Hematopoietic multipotent progenitor cell treated with erythropoietin and hydrocortisone succinate and interleukin-3 and kit ligand, for 4 days (in vitro differentiated cells): ENCODE data around the gene OR5AU1.

ENCODE experiments used
- DNase-seq: peaks from one replicate; pipeline ENCODE4 v3.0.0-alpha.2; 2015

Gene OR5AU1

DNA sequence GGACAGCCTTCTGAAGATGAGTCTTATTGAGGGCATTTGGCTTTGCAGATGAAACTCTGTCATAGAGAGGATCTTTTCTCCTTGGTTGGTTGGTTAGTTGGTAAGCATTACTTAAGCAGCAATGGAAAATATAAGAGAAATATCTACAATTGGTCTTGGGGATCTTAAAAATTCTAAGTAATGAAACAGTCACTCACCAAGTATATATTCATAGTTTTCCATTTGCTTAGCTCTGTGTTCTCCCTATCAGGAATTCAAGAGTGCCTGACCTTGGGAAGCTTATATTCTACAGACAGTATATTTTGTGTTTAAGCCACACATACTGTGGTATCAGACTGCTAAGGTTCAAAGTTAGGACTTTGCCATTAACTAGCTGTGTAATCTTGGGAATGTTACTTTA lies at the start of gene OR5AU1:
TSS of gene OR5AU1 (minus strand) at position 101 of the 400 bp plus-strand sequence. CDS start 191 bp downstream, outside the sequence.
- DNase-seq, result no peak

DNA sequence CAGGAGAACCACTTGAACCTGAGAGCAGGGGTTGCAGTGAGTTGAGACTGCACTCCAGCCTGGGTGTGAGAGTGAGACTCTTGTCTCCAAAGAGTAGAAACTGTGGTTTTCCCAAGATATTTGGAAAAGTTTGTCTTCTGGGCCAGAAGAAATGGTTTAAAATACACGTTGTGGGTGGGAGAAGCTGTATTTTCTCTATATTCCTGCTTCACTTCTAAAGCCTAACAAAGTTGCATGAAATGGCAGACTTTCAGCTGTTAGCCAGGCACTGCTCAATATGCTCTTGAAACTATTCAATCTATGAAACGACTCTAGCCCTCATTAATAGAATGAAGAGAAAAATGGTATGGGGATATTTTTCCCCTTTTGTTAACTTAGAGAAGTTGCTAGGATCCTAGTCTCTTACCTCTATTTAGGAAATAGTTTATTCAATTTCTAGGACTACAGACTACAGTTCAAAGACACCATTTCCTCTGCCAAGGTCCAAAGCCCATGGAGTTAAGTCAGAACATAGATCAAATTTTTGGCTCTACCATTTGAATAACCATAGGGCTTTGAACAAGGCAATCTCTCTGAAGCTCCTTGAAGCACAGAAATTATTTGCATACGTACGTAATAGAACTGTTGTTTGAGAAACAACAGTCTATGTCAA lies 49.3 kb upstream of the OR5AU1 start:
- DNase-seq, result no peak

DNA sequence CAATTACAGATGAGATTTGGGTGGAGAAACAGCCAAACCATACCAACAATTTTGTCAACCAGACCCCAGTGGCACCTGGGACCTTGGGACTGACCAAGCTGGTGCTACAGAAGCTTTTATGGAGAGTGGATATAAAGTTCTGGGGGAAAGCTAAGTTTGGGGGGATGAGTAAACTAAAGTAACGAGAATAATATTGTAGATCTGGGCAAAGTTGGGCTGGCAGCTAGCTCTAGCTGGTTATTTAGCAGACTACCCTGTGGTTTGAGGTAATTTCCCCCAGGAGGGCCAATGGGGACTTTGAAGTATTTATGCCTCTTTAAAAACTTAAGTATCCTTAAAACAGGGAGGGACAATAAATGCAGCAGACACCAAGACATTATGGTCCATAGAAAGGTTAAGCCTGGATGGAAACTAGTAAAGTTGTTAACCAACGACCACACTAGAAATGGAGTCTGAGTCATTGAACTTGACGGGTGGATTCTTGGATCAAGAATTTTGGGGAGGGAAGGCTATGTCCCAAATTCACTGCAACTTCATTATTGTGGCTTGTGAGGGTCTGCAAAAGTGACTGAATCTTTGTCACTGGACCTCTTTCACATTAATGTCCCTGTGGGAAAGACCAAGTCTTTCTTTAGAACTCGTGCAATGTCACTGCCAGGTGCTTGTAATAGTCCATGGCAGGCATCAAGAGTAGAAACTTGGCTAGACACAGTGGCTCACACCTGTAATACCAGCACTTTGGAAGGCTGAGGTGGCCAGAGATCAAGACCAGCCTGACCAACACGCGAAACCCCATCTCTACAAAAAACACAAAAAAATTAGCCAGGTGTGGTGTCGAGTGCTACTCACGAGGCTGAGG lies 48.5 kb upstream of the OR5AU1 start:
- DNase-seq, result no peak

DNA sequence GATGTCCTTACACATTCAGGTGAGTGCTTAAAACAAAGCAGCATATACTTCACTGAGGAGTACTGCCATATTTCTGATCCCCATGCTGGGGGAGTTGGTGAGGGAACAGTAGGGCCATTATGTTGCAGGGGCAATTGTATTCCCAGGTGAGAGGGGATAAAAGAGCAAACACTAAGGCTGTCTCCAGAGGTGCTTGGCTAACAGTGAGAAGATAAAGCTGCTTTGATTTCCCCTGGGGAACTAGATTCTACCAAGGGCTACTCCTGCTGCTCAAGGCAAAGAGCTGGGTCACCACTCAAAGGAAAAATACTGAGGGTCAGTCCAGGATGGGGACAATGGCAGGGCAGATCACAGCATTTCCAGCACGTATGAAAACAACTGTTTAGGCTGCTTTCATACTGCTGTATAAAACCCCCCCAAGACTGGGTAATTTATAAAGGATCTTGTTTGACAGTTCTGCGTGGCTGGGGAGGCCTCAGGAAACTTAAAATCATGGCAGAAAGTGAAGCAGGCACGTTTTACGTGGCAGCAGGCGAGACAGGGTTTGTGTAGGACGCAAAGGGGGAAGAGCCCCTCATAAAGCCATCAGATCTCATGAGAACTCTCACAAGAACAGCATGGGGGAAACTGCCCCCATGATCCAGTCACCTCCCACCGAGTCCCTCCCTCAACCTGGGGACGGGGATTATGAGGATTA lies 47.8 kb upstream of the OR5AU1 start:
- no peak for DNase-seq

- DNase-seq, result no peak
Measured at GRCh38 chr14:21202463-21203358, 46.8 kb upstream of the OR5AU1 start.

DNA sequence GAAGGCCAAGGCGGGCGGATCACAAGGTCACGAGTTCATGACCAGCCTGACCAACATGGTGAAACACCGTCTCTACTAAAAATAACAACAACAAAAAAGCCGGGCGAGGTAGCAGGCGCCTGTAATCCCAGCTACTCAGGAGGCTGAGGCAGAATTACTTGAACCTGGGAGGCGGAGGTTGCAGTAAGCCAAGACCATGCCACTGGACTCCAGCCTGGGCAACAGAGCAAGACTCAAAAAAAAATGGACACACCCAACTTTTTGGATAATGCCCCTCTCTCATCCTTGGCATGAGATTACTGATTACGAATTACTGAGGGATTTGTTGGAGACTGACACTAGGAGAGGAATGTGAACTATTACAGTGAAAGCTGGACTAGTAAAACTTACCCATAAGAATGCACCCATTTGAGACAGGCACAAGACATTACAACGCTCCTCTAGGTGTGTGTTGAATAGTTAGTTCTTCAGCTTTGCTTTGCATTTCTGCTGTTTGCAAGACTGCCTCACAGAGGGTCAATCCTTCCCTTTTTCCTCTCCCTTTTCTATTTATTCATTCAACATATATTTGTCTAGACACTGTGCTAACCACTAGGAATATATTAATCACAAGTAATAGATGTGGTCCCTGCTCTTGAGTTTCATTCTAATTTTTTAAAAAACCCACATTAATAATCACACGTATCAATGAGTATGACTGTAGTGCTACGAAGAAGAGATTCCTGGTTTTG lies 46.0 kb upstream of the OR5AU1 start:
- no peak for DNase-seq

DNA sequence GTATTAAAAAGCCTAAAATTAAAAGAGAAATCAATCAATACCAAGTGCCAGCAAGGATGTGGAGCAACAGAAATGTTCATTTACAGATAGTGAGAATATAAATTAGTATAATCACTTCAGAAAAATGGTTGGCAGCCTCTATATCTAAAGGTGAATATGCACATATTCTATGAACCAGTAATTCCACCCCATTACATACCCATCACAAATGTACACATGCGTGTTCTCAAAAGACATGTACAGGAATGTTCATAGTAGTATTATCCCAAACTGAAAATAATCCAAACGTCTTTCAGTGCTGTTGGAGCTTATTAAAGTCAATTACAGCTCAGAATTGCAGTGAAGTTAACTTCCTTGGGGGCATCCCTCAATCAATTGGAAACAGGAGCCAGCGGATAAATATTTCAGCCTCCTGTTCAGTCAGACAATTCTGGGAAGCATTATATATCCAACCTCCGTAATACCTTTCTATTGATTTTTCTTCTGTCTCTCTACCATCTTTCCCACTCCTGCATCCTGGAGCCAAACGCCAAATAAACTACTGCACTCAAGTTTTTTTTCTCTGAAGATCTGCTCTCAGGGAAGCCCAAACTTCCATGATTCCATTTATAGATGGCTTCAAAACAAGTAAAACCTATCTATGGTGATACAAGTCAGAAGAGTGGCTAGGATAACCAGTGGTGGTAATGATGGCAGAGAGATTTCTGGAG lies 45.0 kb upstream of the OR5AU1 start:
- DNase-seq, result no peak

DNA sequence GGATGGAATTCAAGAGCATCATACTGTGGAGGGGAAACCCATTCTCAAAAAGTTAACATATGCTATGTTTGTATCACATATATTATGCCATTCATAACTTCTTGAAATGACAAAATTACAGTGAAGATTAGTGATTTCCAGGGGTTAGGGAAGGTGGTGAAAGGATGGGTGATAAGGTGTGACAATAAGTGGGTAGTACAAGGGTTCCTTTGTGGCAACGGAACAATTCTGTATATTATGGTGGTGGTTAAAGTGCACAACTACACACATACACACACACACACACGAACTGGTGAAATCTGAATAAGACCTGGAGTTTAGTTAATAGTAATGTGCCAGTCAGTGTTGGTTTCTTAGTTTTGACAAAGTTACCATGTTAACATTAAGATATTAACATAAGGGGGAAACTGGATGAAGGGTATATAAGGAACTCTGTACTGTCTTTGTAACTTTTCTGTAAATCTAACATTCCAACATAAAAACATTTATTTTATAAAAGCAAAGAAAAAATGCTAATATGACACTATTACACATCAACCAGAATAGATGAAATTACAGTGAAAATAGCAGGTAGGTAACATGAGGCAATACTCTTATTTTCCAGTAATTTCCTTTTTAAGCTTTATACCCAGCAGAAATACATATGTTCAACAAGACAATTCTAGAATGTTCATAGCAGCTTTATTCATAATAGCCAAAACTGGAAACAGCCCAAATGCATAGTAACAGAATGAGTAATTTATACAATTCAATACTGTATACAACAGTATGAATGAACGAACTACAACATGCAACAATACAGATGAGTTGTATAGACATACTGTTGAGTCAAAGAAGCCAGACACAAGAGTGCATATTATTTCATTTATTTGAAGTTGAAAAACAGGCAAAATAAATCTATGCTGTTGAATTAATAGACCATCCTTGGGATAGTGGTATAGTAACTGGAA lies 44.0 kb upstream of the OR5AU1 start:
- no peak for DNase-seq

DNA sequence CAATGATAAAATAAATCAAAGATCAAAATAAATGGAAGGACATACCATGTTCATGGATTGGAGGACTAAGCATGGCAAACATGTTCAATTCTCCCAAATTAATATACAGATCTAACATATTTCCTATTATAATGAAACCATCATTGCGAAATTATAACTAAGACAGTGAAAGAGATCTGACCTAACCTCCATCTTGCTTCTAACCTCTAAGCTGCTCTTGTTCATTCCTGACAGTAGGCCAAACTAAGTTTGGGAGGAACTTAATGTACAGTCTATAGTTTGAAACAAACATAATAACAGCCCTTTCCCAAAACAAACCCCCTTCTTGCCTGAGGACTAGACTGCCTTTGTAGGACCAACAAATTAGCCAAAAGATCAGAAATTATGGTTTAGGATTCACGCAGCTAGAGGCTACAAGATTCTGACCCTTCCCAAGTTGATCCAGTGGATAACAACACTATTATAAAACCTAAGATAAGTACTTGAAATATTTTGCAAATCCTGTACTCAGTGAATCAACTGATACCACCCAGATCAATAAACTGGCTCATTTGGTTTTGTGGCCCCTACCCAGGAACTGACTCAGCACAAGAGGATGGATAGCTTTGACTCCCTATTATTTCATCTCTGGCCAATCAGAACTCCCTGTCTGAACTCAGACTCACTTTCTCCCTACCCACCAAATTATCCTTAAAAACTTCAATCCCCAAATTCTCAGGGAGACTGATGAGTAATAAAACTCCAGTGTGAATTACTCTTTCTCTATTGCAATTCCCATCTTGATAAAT lies 41.7 kb upstream of the OR5AU1 start:
- DNase-seq, result no peak

GRCh38 chr14:21194597-21194996 lies 38.7 kb upstream of the OR5AU1 start:
- DNase-seq, result no peak

- DNase-seq, result no peak
Measured at GRCh38 chr14:21192875-21193535, 37.1 kb upstream of the OR5AU1 start.

- no peak for DNase-seq
Measured at GRCh38 chr14:21192447-21192822, 36.6 kb upstream of the OR5AU1 start.

GRCh38 chr14:21191809-21192446 lies 36.1 kb upstream of the OR5AU1 start:
- peak; percentile 93 for DNase-seq

GRCh38 chr14:21191261-21191808 lies 35.5 kb upstream of the OR5AU1 start:
- DNase-seq, result no peak

DNA sequence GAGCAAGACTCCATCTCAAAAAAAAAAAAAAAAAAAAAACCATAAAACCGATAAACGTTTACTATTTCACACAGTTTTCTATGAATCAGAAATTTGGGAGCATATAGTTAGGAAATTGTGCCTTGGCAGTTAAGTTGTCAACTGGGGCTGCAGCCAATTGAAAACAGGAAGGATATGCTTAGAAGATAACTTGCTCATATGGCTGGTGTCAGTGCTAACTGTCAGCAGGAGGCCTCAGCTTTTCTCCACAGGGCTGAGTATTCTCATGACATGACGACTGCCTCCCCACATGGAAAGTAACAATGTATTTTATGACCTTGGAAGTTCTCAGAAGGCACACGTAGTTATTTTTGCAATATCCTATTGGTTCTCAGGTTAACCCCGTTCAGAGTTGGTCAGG lies 29.6 kb upstream of the OR5AU1 start:
- peak; percentile 78 for DNase-seq

DNA sequence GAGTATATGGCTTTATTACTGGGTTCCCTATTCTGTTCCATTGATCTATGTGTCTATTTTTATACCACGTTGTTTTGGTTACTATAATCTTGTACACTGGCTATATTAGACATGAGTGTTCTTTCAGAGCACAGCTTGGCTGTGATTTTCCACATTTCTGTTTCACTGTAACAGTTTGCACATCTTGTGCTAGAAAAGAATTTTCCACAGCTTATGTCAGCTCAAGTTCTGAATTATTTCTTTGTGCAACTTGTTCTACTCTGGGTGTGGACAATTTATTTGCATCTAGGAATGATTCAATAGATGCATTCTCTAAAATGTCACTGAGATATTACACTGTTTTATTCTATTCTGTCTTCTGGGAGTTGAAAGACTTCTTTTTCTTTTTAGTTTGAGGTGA lies 28.4 kb upstream of the OR5AU1 start:
- DNase-seq, result no peak

DNA sequence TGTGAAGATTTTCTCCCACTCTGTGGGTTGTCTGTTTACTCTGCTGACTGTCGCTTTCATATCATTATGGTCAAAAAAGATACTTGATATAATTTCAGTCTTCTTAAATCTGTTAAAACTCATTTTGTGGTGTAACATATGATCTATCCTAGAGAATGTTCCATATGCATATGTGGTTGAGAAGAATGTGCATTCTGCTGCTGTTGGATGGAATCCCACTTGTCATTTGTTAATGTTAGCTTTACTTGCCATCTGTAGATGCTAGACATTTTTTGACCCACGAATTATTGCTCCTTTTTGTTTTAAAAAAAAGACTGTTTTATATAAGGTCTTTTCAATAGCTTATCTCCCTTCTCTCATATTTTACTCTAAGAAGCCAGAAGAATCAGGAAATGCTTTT lies 26.3 kb upstream of the OR5AU1 start:
- DNase-seq, result no peak

- no peak for DNase-seq
Measured at GRCh38 chr14:21171128-21171527, 15.3 kb upstream of the OR5AU1 start.
